MM.1S (cell line): ENCODE measurements around the gene FATE1.

ENCODE experiments used
- DNase-seq: peaks from one replicate; pipeline ENCODE4 v3.0.0-alpha.2; 2015
- H2AFZ ChIP-seq: fragments of 300-600 bp; sonication (generic); 2 replicates; pipeline ENCODE4 v1.6.0; 2016; ENCODE audit warnings: antibody characterized with exemption, low read length
- H3F3A ChIP-seq: fragments of 300-600 bp; sonication (generic); 2 replicates; pipeline ENCODE4 v1.6.1; 2016; ENCODE audit warnings: mild to moderate bottlenecking, antibody characterized with exemption, low read length, moderate library complexity, mixed read lengths; ENCODE audit not compliant: insufficient read depth
- H3K27ac ChIP-seq: fragments of 300-600 bp; sonication (generic); 2 replicates; pipeline ENCODE4 v1.5.1; 2016; ENCODE audit warnings: mild to moderate bottlenecking, low read length
- H3K27me3 ChIP-seq: fragments of 300-600 bp; sonication (generic); replicated peaks from 2 replicates; pipeline ENCODE4 v1.6.0; 2016; ENCODE audit warnings: low read length; ENCODE audit not compliant: insufficient read depth
- H3K36me3 ChIP-seq: fragments of 300-600 bp; sonication (generic); replicated peaks from 2 replicates; pipeline ENCODE4 v1.6.1; 2016; ENCODE audit warnings: mild to moderate bottlenecking, low read length, mixed read lengths; ENCODE audit not compliant: insufficient read depth
- H3K4me1 ChIP-seq: fragments of 300-600 bp; sonication (generic); 2 replicates; pipeline ENCODE4 v1.6.1; 2016; ENCODE audit warnings: low read length, mixed read lengths
- H3K4me2 ChIP-seq: fragments of 300-600 bp; sonication (generic); 2 replicates; pipeline ENCODE4 v1.6.0; 2016; ENCODE audit warnings: low read depth, low read length
- H3K4me3 ChIP-seq: fragments of 300-600 bp; sonication (generic); 2 replicates; pipeline ENCODE4 v1.5.1; 2016; ENCODE audit warnings: low read length, mixed read lengths
- H3K79me2 ChIP-seq: fragments of 300-600 bp; sonication (generic); 2 replicates; pipeline ENCODE4 v1.6.1; 2016; ENCODE audit warnings: mixed run types, low read length, mixed read lengths
- H3K9ac ChIP-seq: fragments of 300-600 bp; sonication (generic); 2 replicates; pipeline ENCODE4 v1.6.1; 2016; ENCODE audit warnings: low read length, mixed read lengths
- H3K9me2 ChIP-seq: fragments of 300-600 bp; sonication (generic); replicated peaks from 2 replicates; pipeline ENCODE4 v1.6.1; 2016; ENCODE audit warnings: mild to moderate bottlenecking, low read length, mixed read lengths; ENCODE audit not compliant: insufficient read depth
- H3K9me3 ChIP-seq: fragments of 300-600 bp; sonication (generic); replicated peaks from 2 replicates; pipeline ENCODE4 v1.6.1; 2016; ENCODE audit warnings: mild to moderate bottlenecking, low read length, mixed read lengths; ENCODE audit not compliant: insufficient read depth
- H4K20me1 ChIP-seq: fragments of 300-600 bp; sonication (generic); 2 replicates; pipeline ENCODE4 v1.6.1; 2016; ENCODE audit warnings: mild to moderate bottlenecking, low read length, moderate library complexity, mixed read lengths; ENCODE audit not compliant: insufficient read depth
- EZH2 ChIP-seq: fragments of 300-600 bp; sonication (generic); optimal IDR thresholded peaks from 2 replicates; pipeline ENCODE3; 2017; ENCODE audit warnings: low read depth, mild to moderate bottlenecking, antibody characterized with exemption, low read length, mixed read lengths
- EZH2phosphoT487 ChIP-seq: fragments of 300-600 bp; sonication (generic); IDR thresholded peaks from 2 replicates; pipeline ENCODE4 v1.6.1; 2018; ENCODE audit warnings: antibody characterized with exemption, low read length
- TF ChIP-seq, protein P1 (sequence below): fragments of 300-600 bp; sonication (generic); IDR thresholded peaks from 2 replicates; pipeline ENCODE4 v1.5.1; 2016; ENCODE audit warnings: antibody characterized with exemption, low read length, mixed read lengths

Gene FATE1, protein sequence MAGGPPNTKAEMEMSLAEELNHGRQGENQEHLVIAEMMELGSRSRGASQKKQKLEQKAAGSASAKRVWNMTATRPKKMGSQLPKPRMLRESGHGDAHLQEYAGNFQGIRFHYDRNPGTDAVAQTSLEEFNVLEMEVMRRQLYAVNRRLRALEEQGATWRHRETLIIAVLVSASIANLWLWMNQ

DNA sequence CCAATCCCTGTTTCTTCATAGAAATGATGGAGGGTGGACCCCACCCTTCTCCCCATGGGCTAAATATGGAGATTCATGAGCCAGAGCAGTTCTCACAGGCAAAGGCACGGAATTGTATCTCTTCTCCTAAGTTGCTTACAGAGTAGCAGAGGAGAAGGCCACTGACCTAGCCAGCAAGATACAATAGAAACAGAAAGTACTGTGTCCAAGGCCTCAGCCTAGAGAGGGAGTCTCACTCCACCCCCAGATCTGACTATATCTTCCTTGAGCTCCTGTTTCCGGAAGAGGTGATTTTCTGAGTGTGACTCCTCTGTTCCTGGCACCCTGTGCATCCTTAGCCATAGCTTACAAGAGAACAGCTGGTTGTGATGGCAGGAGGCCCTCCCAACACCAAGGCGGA is at the start of gene FATE1:
Gene FATE1, plus strand, starts transcription at position 284 of the 400 bp plus-strand sequence. Its CDS starts 85 bp downstream, at position 369.
- Histone ChIP-seq H3K27me3 (no peaks in the 10 kb centered on the region), H3K9ac (no peak within 1 kb of the TSS), H3F3A (no peaks in the 10 kb centered on the region), H3K9me2 (no peaks in the 10 kb centered on the region), H3K79me2 (no peaks in the 10 kb centered on the region), H3K4me3 (no peak within 1 kb of the TSS), H3K4me2 (no peak within 1 kb of the TSS), H3K27ac (no peak within 1 kb of the TSS), H2AFZ (no peak within 1 kb of the TSS), H4K20me1 (no peaks in the 10 kb centered on the region), H3K9me3 (no peaks in the 10 kb centered on the region), H3K4me1 (no peaks in the 10 kb centered on the region), H3K36me3 (no peaks in the 10 kb centered on the region)
- DNase-seq: no peak
- TF ChIP-seq, protein P1, sequence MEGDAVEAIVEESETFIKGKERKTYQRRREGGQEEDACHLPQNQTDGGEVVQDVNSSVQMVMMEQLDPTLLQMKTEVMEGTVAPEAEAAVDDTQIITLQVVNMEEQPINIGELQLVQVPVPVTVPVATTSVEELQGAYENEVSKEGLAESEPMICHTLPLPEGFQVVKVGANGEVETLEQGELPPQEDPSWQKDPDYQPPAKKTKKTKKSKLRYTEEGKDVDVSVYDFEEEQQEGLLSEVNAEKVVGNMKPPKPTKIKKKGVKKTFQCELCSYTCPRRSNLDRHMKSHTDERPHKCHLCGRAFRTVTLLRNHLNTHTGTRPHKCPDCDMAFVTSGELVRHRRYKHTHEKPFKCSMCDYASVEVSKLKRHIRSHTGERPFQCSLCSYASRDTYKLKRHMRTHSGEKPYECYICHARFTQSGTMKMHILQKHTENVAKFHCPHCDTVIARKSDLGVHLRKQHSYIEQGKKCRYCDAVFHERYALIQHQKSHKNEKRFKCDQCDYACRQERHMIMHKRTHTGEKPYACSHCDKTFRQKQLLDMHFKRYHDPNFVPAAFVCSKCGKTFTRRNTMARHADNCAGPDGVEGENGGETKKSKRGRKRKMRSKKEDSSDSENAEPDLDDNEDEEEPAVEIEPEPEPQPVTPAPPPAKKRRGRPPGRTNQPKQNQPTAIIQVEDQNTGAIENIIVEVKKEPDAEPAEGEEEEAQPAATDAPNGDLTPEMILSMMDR: no peak
- no peak for TF ChIP-seq EZH2

DNA sequence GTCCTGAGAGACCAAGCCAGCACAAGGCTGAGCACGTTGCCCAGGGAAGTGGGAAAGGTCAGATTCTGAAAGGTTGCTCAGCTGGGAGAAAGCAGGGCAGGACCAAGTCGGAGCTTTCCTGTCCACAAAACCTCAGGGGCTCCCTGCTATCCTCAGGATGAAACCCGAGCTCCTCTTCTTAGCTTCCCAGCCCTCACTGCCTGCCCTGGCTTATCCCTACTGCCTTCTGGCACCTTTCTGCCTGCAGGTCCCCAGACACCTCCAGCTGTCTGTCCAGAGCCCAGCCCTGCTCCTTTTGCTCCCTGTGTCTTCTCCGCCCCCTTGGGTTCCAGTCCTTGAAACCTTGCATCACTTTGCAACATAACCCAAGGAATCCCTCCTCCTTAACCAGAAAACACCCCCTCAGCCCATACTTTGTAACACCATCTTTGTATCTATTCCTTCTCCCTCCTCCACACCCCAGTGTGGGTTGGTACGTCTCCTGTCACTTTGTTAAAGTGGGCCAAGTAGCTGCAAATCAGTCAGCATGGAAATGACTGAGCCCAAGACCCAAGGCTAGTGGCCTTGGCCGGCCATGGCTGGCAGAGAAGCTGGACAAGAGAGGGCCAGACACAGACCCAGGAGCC is 40.6 kb upstream of the FATE1 start:
- Histone ChIP-seq H3K4me2 (no peak overlapping the region), H3K4me3 (no peak overlapping the region), H3K36me3 (no peaks in the 10 kb centered on the region), H4K20me1 (no peaks in the 10 kb centered on the region), H3K9me2 (no peaks in the 10 kb centered on the region), H3K79me2 (no peaks in the 10 kb centered on the region), H3K9me3 (no peaks in the 10 kb centered on the region), H3K27ac (no peak overlapping the region), H3K4me1 (no peaks in the 10 kb centered on the region), H2AFZ (no peak overlapping the region), H3F3A (no peaks in the 10 kb centered on the region), H3K27me3 (no peaks in the 10 kb centered on the region), H3K9ac (no peak overlapping the region)
- no peak for DNase-seq
- no peak for TF ChIP-seq EZH2phosphoT487
- no peak for TF ChIP-seq EZH2

DNA sequence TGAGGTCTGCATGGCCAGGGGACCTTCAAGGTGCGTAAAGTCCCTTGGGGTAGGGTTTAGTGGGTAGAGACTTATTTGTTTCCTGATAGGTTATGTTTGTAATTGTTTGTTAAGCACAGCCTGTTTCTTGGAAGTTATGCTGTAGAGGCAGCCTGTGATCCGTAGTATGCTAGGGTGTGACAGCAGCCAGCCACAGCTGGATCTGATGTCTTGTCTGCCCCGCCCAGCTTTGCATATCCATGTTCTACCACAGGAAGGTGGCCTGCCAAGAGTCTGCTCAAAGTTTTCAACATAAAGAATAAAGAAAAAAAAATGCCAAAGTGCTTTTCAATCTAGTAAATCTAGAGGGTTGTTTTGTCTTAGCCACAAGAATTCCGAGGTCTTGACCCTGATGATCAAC is 39.6 kb upstream of the FATE1 start:
- Histone ChIP-seq H2AFZ (no peak overlapping the region), H3K79me2 (no peaks in the 10 kb centered on the region), H3K4me3 (no peak overlapping the region), H3K4me1 (no peaks in the 10 kb centered on the region), H3K27ac (no peak overlapping the region), H3K9me3 (no peaks in the 10 kb centered on the region), H4K20me1 (no peaks in the 10 kb centered on the region), H3K4me2 (no peak overlapping the region), H3K36me3 (no peaks in the 10 kb centered on the region), H3K9me2 (no peaks in the 10 kb centered on the region), H3K27me3 (no peaks in the 10 kb centered on the region), H3F3A (no peaks in the 10 kb centered on the region), H3K9ac (no peak overlapping the region)
- no peak for DNase-seq
- TF ChIP-seq EZH2: no peak
- TF ChIP-seq, protein P1: no peak
- no peak for TF ChIP-seq EZH2phosphoT487

DNA sequence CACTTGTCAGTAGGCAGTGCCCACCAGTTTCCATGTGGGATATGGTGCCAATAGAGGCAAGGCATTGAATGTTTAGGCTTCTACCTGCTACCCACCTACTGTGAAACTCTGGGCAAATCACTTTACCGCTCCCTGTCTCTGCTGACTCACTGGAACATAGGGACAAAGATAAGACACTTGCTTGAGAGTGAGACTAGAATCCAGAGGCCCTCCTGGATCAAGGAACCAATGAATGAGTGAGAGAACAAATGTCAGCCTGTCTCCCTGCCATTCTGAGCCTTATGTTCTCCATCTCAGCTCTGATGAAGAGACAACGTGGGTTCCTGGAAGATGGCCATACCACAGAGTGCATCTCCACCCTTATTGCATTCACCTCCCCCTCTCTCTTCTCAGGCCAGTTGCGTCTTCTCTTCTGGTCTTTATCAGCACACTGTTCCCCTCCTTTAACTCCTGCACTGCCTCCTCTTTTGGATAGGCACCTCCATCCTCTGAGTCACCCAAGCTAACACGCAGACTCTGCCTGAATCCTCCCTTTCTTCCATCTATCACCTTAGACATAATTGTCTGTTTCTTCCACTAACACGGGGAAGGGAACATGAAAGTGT is 35.9 kb upstream of the FATE1 start:
- H3K27ac ChIP-seq: no peak overlapping the region
- no peaks in the 10 kb centered on the region for H3K79me2 ChIP-seq
- H3K27me3 ChIP-seq: no peaks in the 10 kb centered on the region
- H3K36me3 ChIP-seq: no peaks in the 10 kb centered on the region
- DNase-seq: no peak
- no peaks in the 10 kb centered on the region for H3K9me3 ChIP-seq
- H3F3A ChIP-seq: no peaks in the 10 kb centered on the region
- no peaks in the 10 kb centered on the region for H3K9me2 ChIP-seq
- H2AFZ ChIP-seq: no peak overlapping the region
- TF ChIP-seq EZH2phosphoT487: no peak
- no peak for TF ChIP-seq EZH2
- TF ChIP-seq, protein P1: no peak
- H3K9ac ChIP-seq: no peak overlapping the region
- no peaks in the 10 kb centered on the region for H3K4me1 ChIP-seq
- H4K20me1 ChIP-seq: no peaks in the 10 kb centered on the region
- no peak overlapping the region for H3K4me3 ChIP-seq
- H3K4me2 ChIP-seq: no peak overlapping the region
